ENCODE data around the gene EHD2. TPM values are rescaled to one million over a fixed set of nuclear protein-coding genes. Genes with fewer than 3 reads are reported as not detected.
A peak's percentile ranks its signal among the peaks of the same experiment; 100 is the strongest.
"Not testable (repeated sequence)": the region's sequence is repeated elsewhere in the genome, so short reads cannot be mapped to it uniquely, and the experiment has no call there.

The EHD2 gene
- total and polyA plus RNA-seq, 5 donors from 2014 or later = 0.05 to 0.86 TPM; not detected in 3

- not testable (repeated sequence) for DNase-seq; H3K27ac Mint-ChIP-seq; H3K4me1 Mint-ChIP-seq; H3K4me3 ChIP-seq (ENCODE audit: low read depth, low read length); H3K9me3 ChIP-seq (ENCODE audit: control insufficient read depth in 2 of 2, low read length in 2 of 2); H3K27me3 ChIP-seq (ENCODE audit: control insufficient read depth, insufficient read depth, low read length); ATAC-seq (ENCODE audit: low read depth in 2 of 2); H3K27me3 Mint-ChIP-seq; H3K4me3 Mint-ChIP-seq; H3K4me1 ChIP-seq (ENCODE audit: control insufficient read depth, insufficient read depth, low read length, poor library complexity, severe bottlenecking); H3K27ac ChIP-seq (ENCODE audit: insufficient read depth, low read length, poor library complexity, severe bottlenecking); H3K36me3 ChIP-seq (ENCODE audit: control insufficient read depth, insufficient read depth, low read length); H3K36me3 Mint-ChIP-seq; H3K9me3 Mint-ChIP-seq
These were observed 51.5 kb downstream of the EHD2 start for GRCh38 chr19:47764705-47765104.

GRCh38 chr19:47765523-47766358, 52.5 kb downstream of the EHD2 start:
- Mint-ChIP-seq H3K27ac (no peak overlapping the region), H3K4me3 (no peak overlapping the region), H3K9me3 (no peaks in the 10 kb centered on the region), H3K36me3 (peaks cover 4% of the 10 kb centered on the region), H3K27me3 (no peaks in the 10 kb centered on the region), H3K4me1 (peaks cover 5 to 9% (median 7%) of the 10 kb centered on the region in 4 donors)
- no peak overlapping the region for H3K4me3 ChIP-seq (ENCODE audit: low read depth, low read length)
- no peaks in the 10 kb centered on the region for H3K36me3 ChIP-seq (ENCODE audit: control insufficient read depth, insufficient read depth, low read length)
- H3K4me1 ChIP-seq (ENCODE audit: control insufficient read depth, insufficient read depth, low read length, poor library complexity, severe bottlenecking) = no peaks in the 10 kb centered on the region
- no peaks in the 10 kb centered on the region for H3K27me3 ChIP-seq (ENCODE audit: control insufficient read depth, insufficient read depth, low read length)
- H3K9me3 ChIP-seq (ENCODE audit: control insufficient read depth in 2 of 2, low read length in 2 of 2) = no peaks in the 10 kb centered on the region
- peak; percentile 18 to 36 (median 32) for DNase-seq
- no peak overlapping the region for H3K27ac ChIP-seq (ENCODE audit: insufficient read depth, low read length, poor library complexity, severe bottlenecking)
- ATAC-seq (ENCODE audit: low read depth in 2 of 2) = peak; percentile 44 to 57

- ATAC-seq (ENCODE audit: low read depth in 2 of 2) = no peak
- Mint-ChIP-seq H3K4me1 (peaks cover 6 to 9% (median 8%) of the 10 kb centered on the region in 4 donors), H3K36me3 (peaks cover 4% of the 10 kb centered on the region)
These were observed 53.1 kb downstream of the EHD2 start for GRCh38 chr19:47766359-47766620.

GRCh38 chr19:47766670-47767069, 53.4 kb downstream of the EHD2 start:
- peak overlapping the region in 1 of 3 donors; percentile 48 for H3K27ac Mint-ChIP-seq

More at GRCh38 chr19:47766359-47766620, 53.1 kb downstream of the EHD2 start:
- H3K27me3 Mint-ChIP-seq = peaks cover under 1% of the 10 kb centered on the region
- DNase-seq = no peak
- H3K9me3 Mint-ChIP-seq = no peaks in the 10 kb centered on the region
- Histone ChIP-seq H3K9me3 (ENCODE audit: control insufficient read depth in 2 of 2, low read length in 2 of 2) (no peaks in the 10 kb centered on the region), H3K4me1 (ENCODE audit: control insufficient read depth, insufficient read depth, low read length, poor library complexity, severe bottlenecking) (no peaks in the 10 kb centered on the region), H3K4me3 (ENCODE audit: low read depth, low read length) (no peak overlapping the region), H3K27me3 (ENCODE audit: control insufficient read depth, insufficient read depth, low read length) (no peaks in the 10 kb centered on the region), H3K36me3 (ENCODE audit: control insufficient read depth, insufficient read depth, low read length) (no peaks in the 10 kb centered on the region), H3K27ac (ENCODE audit: insufficient read depth, low read length, poor library complexity, severe bottlenecking) (no peak overlapping the region)
- H3K4me3 Mint-ChIP-seq = no peak overlapping the region
- peak overlapping the region in 1 of 3 donors; percentile 48 for H3K27ac Mint-ChIP-seq

GRCh38 chr19:47767349-47767748, 54.1 kb downstream of the EHD2 start:
- Mint-ChIP-seq H3K4me1 (peaks cover 6 to 9% (median 8%) of the 10 kb centered on the region in 4 donors), H3K4me3 (no peak overlapping the region), H3K27ac (peak overlapping the region in 1 of 3 donors; percentile 54), H3K9me3 (no peaks in the 10 kb centered on the region), H3K36me3 (peaks cover 4% of the 10 kb centered on the region), H3K27me3 (peaks cover 4% of the 10 kb centered on the region)
- H3K27ac ChIP-seq (ENCODE audit: insufficient read depth, low read length, poor library complexity, severe bottlenecking) = no peak overlapping the region
- no peak for ATAC-seq (ENCODE audit: low read depth in 2 of 2)
- H3K36me3 ChIP-seq (ENCODE audit: control insufficient read depth, insufficient read depth, low read length) = no peaks in the 10 kb centered on the region
- no peaks in the 10 kb centered on the region for H3K27me3 ChIP-seq (ENCODE audit: control insufficient read depth, insufficient read depth, low read length)
- no peak for DNase-seq
- no peaks in the 10 kb centered on the region for H3K4me1 ChIP-seq (ENCODE audit: control insufficient read depth, insufficient read depth, low read length, poor library complexity, severe bottlenecking)
- no peaks in the 10 kb centered on the region for H3K9me3 ChIP-seq (ENCODE audit: control insufficient read depth in 2 of 2, low read length in 2 of 2)
- H3K4me3 ChIP-seq (ENCODE audit: low read depth, low read length) = no peak overlapping the region

More at GRCh38 chr19:47766670-47767069, 53.4 kb downstream of the EHD2 start:
- Mint-ChIP-seq H3K4me3 (no peak overlapping the region), H3K36me3 (peaks cover 4% of the 10 kb centered on the region), H3K27me3 (peaks cover 4% of the 10 kb centered on the region), H3K9me3 (no peaks in the 10 kb centered on the region), H3K4me1 (peaks cover 6 to 9% (median 8%) of the 10 kb centered on the region in 4 donors)
- Histone ChIP-seq H3K4me3 (ENCODE audit: low read depth, low read length) (no peak overlapping the region), H3K4me1 (ENCODE audit: control insufficient read depth, insufficient read depth, low read length, poor library complexity, severe bottlenecking) (no peaks in the 10 kb centered on the region), H3K36me3 (ENCODE audit: control insufficient read depth, insufficient read depth, low read length) (no peaks in the 10 kb centered on the region), H3K27ac (ENCODE audit: insufficient read depth, low read length, poor library complexity, severe bottlenecking) (no peak overlapping the region), H3K27me3 (ENCODE audit: control insufficient read depth, insufficient read depth, low read length) (no peaks in the 10 kb centered on the region), H3K9me3 (ENCODE audit: control insufficient read depth in 2 of 2, low read length in 2 of 2) (no peaks in the 10 kb centered on the region)
- DNase-seq = no peak
- no peak for ATAC-seq (ENCODE audit: low read depth in 2 of 2)

GRCh38 chr19:47768604-47769003, 55.4 kb downstream of the EHD2 start:
- no peaks in the 10 kb centered on the region for H3K4me1 ChIP-seq (ENCODE audit: control insufficient read depth, insufficient read depth, low read length, poor library complexity, severe bottlenecking)
- H3K27ac ChIP-seq (ENCODE audit: insufficient read depth, low read length, poor library complexity, severe bottlenecking) = no peak overlapping the region
- no peak overlapping the region for H3K4me3 ChIP-seq (ENCODE audit: low read depth, low read length)
- H3K36me3 ChIP-seq (ENCODE audit: control insufficient read depth, insufficient read depth, low read length) = no peaks in the 10 kb centered on the region
- ATAC-seq (ENCODE audit: low read depth in 2 of 2) (no peak), DNase-seq (no peak)
- Mint-ChIP-seq H3K27ac (no peak overlapping the region), H3K4me1 (peaks cover 5 to 9% (median 7%) of the 10 kb centered on the region in 4 donors), H3K4me3 (no peak overlapping the region), H3K9me3 (no peaks in the 10 kb centered on the region), H3K27me3 (peaks cover 4% of the 10 kb centered on the region), H3K36me3 (peaks cover 4% of the 10 kb centered on the region)
- no peaks in the 10 kb centered on the region for H3K9me3 ChIP-seq (ENCODE audit: control insufficient read depth in 2 of 2, low read length in 2 of 2)
- H3K27me3 ChIP-seq (ENCODE audit: control insufficient read depth, insufficient read depth, low read length) = no peaks in the 10 kb centered on the region

- Mint-ChIP-seq H3K4me3 (peak overlapping the region in 1 of 4 donors; percentile 13), H3K9me3 (no peaks in the 10 kb centered on the region), H3K36me3 (peaks cover 4% of the 10 kb centered on the region), H3K27me3 (peaks cover 4% of the 10 kb centered on the region), H3K4me1 (peaks cover 5 to 9% (median 7%) of the 10 kb centered on the region in 4 donors), H3K27ac (peak overlapping the region in 1 of 3 donors; percentile 83)
- ATAC-seq (ENCODE audit: low read depth in 2 of 2) (no peak), DNase-seq (no peak)
- Histone ChIP-seq H3K27ac (ENCODE audit: insufficient read depth, low read length, poor library complexity, severe bottlenecking) (no peak overlapping the region), H3K4me1 (ENCODE audit: control insufficient read depth, insufficient read depth, low read length, poor library complexity, severe bottlenecking) (no peaks in the 10 kb centered on the region), H3K9me3 (ENCODE audit: control insufficient read depth in 2 of 2, low read length in 2 of 2) (no peaks in the 10 kb centered on the region), H3K36me3 (ENCODE audit: control insufficient read depth, insufficient read depth, low read length) (no peaks in the 10 kb centered on the region), H3K27me3 (ENCODE audit: control insufficient read depth, insufficient read depth, low read length) (no peaks in the 10 kb centered on the region), H3K4me3 (ENCODE audit: low read depth, low read length) (no peak overlapping the region)
These were observed 56.3 kb downstream of the EHD2 start for GRCh38 chr19:47769534-47769933.

- not testable (repeated sequence) for H3K4me3 ChIP-seq (ENCODE audit: low read depth, low read length); H3K36me3 ChIP-seq (ENCODE audit: control insufficient read depth, insufficient read depth, low read length); H3K27ac Mint-ChIP-seq; ATAC-seq (ENCODE audit: low read depth in 2 of 2); H3K9me3 ChIP-seq (ENCODE audit: control insufficient read depth in 2 of 2, low read length in 2 of 2); H3K27ac ChIP-seq (ENCODE audit: insufficient read depth, low read length, poor library complexity, severe bottlenecking); H3K4me1 ChIP-seq (ENCODE audit: control insufficient read depth, insufficient read depth, low read length, poor library complexity, severe bottlenecking); H3K27me3 ChIP-seq (ENCODE audit: control insufficient read depth, insufficient read depth, low read length); H3K9me3 Mint-ChIP-seq; H3K4me1 Mint-ChIP-seq; H3K36me3 Mint-ChIP-seq; H3K27me3 Mint-ChIP-seq; DNase-seq
- peak overlapping the region in 1 of 4 donors; percentile 70 for H3K4me3 Mint-ChIP-seq
These were observed 58.1 kb downstream of the EHD2 start for GRCh38 chr19:47771291-47771690.

Data from CD4-positive, CD25-positive, alpha-beta regulatory T cell (primary cell).